ENCODE results near the gene PADI2.

The PADI2 gene

DNA sequence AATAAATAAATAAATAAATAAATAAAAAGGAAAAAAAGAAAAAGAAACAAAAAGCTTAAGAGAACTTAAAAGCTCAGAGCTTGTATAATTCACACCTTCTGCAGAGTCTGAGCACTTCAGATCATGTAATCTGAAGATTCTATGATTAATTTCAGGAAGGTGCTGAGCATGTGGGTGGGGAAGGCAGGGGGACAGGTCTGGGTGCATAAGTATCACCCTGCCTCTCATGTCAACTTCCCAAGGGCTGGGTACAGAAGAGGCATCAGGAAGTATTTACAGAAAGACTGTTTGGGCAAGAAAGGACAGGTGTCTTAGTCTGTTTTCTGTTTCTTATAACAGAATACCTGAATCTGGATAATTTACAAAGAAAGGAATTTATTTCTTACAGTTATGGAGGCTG lies 20.4 kb upstream of the PADI2 start:
- DNase-seq = no peak

DNA sequence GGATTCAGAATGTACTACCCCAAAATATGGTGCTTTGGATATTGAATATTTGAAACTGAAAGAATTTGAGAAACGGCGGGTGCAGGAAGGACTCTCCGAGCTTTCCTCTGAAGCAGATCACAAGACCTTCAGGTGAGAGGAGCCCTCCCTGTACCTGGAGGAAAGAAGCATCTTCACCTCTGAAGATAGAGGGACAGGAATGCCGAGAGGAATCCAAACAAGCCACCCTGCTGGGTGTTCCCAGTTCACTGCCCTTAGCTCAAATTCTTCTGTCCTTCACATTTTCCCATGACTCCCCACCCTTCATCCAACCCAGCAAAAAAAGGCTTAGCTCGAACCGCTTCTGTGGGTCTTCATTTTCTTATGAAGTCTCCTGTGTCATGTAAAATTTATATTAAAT lies 18.2 kb upstream of the PADI2 start:
- DNase-seq = no peak

DNA sequence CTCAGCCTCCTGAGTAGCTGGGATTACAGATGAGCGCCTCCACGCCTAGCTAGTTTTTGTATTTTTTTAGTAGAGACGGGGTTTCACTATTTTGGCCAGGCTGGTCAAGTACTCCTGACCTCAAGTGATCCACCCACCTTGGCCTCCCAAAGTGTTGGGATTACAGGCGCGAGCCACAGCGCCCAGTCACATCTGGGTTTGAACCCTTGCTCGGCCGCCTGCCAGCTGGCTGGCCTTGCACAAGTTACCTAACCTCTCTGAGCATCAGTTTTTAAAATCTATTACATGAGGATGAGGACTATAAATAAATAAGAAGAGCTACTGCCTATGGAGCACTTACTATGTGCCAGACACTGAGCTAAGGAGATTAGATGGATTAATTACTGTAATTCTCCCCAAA lies 17.7 kb upstream of the PADI2 start:
- DNase-seq = no peak

DNA sequence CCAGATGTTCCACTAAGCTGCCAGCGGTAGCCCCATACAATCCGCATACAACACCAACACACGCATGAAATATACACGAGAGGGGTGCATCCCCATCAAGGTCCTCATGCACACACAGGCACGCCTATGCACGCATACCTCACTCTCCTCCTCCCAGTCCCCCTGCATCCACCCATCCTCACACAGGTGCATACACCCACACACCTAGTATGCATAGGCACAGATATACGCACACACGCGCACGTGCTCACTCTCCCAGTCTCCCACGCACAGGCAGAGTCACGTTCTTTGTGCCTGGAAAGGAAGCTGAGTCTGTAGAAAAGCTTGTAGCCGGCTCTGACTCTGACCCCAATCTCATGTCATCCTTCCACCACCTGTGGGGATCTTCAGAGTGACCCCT lies 16.9 kb upstream of the PADI2 start:
- no peak for DNase-seq

DNA sequence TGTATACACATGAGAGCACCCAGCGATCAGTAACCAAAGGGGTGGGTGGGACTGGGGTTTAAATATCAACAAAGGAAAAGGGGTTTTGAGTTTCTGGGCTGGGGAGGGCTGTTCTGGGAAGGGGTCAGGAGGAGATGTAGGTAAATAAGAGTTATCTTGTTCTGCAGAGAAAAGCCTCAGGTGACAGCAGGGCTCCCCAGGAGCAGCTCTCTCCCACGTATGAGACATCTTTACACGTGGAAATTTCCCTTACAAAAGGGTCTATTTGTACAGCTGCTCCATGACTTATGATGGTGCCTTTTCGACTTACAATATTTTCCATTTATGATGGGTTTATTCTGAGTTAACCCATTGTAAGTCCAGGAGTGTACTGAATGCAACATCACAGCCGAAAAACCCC lies 16.3 kb upstream of the PADI2 start:
- no peak for DNase-seq

DNA sequence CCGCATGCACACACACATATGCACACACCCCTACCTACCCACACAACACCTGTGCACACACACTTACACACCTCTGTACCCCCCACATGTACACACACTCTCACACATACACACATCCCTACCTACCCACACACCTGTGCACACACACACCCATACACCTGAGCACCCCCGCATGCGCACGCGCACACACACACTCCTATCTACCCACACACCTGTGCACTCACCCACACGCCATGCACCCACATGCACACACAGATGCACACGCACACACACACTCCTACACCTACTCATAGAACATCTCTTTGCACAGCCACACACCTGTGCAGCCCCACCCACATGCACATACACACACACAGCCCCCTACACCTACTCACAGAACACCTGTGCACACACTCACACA lies 15.5 kb upstream of the PADI2 start:
- DNase-seq = no peak

DNA sequence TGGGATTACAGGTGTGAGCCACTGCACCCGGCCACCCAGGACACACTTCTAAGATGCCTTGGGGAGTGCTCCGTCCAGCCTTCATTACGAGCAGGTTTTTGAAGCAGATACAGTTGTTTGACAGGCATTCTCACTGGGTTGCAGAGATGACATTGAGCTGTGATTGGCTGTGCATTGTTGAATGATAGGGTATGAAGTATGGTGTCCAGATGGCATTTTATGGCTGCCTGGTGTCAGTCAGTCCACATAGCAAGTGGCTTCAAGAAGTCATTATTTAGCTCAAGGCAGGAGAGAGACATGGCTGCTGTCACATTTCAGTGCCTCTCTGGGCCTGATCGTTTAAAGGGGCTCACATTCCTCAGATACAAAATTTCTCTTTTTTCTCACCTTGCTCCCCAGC lies 14.8 kb upstream of the PADI2 start:
- DNase-seq = no peak

DNA sequence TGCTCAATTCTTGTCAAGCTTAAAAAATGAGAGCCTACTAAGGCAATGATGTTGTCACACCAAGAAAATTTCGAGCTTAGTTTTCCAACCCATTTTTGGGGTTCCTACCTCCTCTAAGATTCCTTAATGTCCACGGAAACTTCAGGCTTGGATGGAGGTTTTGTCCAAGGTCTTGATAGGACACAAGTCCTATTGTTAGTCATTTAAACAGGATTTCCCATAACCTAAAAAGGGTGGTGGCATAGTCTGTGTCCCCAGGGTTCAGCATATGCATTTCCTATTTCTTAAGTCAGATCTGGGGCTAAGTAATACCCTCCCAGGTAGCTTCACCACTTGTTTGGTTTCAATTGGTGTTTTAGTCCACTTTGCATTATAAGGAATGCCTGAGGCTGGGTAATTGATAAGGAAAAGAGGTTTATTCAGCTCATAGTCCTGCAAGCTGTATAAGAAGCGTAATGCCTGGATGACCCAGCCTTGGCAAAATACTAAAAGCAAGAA lies 10.9 kb upstream of the PADI2 start:
- no peak for DNase-seq

DNA sequence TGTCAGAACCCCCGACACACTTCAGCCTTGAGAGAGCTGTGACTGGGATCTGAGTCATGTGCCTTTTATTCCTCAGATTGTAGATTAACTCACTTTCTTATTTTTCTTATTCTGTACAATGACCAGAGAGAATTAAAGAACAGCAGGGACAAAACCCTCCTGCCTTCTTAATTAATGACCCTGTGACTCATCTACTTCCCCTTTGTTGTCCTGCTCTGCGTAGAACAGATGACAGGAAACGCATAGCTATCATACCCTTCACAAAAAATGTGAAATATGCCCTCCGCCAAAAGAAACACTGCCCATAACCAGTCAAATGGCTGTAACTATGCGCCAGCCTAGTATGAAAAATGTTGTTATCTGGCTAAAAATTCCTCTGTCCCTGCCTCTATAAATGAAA lies 9.1 kb upstream of the PADI2 start:
- DNase-seq = peak; percentile 29

DNA sequence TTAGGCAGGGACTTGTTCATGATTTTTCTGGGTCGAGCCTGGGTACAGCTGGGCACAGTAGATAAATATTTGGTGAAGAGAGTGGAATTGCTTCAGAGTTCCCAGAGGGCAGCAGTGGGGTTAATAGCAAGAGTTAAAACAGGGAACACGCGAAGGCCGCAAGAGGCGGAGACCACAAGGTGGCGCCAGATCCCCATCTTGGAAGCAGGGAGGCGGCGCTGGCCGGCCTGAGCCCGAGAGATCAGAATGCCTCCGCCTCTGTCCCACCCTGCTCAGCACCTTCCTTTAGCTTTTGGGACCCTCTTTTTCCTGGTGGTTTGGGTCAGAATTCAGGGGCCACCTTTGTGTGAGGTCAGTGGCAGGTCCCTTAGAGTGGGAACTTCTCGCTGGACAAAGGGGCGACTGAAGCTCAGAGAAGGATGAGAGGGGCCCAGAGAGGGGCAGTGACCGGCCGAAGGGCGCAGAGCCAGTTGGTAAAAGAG lies 6.5 kb upstream of the PADI2 start:
- DNase-seq = peak; percentile 76

DNA sequence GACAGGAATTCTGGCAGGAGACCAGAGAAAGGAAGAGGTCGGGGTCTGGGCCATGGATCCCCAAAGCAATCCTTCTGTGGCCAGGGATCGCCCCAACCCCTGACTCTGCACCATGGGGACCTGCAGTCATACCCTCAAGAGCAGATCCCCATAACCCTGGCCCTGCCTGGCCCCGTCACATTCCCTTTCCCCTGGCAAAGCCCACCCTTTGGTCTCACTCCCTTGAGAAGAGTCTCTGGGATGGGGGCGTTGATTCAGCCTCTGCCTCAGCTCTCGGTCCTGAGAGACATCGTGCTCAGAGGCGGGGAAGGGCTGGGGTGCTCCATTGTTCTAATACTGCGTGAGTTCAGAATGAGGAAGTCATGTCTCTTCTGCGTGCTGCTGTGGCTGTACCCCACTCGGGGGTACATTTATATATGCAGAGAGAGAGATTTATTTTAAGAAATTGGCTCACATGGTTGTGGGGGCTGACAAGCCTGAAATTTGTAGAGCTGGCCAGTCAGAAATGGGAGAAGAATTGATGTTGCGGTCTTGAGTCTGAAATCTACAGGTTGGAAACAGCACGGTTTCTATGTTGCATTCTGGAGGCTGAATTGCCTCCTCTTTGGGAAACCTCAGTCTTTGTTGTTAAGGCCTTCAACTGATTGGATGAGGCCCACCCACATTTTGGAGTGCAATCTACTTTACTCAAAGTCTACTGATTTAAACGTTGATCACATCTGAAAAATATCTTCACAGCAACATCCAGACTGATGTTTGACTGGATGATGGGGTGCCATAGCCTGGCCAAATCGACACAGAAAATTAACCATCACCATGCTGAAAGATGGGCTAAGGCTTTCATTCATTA lies 4.2 kb upstream of the PADI2 start:
- no peak for DNase-seq

DNA sequence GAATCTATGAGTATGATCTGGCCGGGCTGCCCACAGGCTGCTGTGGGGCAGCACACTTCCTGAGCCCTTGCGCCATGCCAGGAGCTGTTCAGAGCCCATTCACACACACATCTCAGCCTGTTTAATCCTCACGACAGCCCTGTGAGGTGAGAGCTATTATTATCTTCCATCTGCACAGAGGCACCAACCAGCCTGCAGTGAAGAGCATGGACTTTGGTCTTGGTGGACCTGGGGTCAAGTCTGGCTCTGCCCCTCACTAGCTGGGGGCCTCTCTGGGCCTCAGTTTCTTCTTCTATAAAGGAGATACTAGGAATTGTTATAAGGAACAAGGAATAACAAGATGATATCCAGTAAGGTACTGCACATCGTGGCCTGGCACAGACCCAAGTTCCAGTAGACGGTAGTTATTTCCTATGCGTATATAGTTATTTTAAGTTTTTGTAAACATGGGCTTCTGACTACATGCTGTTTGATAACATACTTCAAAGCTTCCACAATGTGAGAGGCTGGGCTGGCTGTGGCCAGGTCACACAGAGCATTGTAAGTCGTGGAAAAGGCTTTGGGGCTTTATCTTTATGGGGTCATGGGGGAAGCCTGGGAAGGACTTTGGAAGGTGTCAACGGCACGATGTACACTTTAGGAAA lies 3.4 kb upstream of the PADI2 start:
- no peak for DNase-seq

DNA sequence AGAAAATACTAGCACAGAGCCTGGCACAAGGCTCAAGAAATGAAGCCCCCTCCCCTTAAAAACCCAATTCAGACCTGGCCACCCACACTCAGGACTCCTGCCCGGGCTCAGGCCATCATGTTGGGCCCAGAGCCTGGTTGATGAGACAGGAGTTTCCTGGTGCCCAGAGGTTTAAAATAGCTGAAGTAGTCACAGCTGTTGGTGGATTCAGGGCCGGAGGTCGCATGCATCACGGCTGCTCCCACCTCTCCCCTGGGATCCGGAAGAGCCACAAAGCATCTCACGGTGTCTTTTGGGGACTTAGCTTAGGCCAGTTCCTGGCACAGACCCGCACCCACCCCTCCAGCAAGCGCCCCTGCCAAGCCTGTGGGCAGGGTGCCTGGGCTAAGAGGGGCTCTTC lies 2.6 kb upstream of the PADI2 start:
- DNase-seq = no peak

DNA sequence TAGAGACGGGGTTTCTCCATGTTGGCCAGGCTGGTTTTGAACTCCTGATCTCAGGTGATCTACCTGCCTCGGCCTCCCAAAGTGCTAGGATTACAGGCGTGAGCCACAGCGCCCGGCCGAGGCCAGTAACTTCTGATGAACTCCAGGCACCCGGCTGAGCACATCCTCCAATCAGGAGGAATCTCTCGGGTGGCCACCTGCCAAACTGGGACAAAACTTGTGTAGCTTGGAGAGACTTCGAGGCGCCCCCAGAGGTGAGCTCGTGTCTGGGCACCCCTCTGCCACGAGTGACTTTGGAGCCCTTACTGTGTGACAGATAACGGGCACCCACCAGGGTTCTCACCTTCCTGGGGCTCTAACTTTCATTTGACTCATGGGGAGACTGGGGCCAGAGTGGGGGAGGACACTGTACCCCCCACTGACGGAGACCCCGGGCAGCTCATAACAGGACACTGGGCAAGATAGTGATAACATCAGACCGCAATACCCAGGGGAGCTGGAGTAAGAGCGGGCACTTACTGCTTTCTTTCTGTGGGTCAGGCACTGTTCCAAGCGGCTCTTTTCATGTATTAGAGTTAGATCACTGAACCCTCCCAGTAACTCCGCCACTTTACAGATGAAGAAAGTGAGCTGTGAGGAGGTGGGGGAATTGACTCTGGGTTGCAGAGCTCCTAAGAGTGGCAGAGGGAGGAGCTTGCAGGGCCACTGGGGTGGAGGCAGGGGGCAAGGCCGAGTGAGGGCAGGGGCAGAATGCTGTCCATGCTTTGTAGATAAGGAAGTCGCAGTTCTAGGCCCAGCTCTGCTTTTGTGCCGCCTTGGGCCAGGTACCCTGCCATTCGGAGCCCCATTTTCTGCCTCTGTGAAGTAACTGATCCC lies 1.9 kb upstream of the PADI2 start:
- no peak for DNase-seq

DNA sequence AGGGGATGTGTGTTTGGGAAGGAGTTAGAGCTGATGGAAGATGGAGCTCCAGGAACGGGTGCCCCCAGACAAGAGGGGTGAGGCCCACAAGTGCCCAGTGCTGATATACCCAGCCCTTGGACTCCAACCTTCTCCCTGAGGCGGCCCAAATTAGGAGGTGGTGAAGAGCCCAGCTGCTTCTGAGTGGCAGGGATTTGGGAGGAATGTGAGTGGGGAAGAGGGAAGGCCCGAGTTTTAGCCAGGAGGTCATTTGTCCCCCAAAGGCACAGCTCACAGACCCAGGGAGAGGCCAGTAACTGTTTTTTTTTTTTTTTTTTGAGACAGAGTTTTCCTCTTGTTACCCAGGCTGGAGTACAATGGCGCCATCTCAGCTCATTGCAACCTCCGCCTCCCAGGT lies 1.2 kb upstream of the PADI2 start:
- DNase-seq = no peak

DNA sequence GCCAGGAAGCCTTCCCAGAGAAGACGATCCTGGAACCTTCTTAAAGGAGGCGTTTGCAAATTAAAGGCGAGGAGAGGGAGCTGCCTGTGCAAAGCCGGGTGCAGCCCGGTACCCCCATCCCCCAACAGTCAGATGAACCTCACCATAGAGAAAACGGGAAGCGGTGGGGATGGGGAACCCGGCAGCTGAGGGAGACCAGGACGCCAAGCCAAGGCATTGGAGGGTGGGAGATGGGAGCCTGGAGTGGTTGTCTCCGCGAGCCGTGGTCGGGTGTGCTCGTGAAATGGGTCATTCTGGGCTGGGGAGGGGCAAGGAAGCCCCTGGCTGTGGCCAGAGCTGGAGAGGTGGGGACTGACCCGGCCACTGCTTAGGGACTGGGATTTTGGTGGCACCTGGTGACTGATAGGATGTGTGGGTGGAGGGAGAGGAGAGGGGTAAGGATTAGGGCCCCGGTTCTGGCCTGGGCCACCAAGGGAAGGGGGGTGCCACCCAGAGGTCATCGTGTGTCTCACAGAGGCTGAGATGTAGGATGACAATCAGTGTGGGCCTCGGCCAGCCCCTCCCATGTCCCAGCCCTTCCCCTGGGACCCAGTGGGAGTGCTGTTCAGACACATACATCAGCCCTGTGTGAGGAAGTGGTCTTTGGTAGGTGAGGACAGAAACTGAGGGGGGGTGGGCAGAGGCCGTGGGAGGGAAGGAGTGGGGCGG lies 676 bp upstream of the PADI2 start:
- DNase-seq = peak; percentile 25

DNA sequence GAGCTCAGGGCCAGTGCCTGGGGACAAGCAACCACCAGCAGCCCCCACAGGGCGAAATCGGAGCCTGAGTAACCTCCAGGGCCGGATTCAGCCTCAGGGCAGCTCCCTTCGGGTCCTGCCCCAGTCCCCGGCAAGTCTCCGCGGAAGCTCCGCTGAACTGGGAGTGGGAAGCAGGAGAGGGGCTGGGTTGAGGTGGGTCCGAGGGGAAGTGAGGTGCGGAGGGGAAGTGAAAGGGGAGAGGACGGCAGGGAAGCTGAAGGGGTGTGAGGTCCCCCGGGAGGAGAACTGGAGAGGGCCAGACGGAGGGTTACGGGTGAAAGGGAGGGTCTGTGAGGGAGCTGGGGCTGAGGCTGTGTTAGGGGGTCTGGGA lies 560 bp downstream of the PADI2 start:
- no peak for DNase-seq

DNA sequence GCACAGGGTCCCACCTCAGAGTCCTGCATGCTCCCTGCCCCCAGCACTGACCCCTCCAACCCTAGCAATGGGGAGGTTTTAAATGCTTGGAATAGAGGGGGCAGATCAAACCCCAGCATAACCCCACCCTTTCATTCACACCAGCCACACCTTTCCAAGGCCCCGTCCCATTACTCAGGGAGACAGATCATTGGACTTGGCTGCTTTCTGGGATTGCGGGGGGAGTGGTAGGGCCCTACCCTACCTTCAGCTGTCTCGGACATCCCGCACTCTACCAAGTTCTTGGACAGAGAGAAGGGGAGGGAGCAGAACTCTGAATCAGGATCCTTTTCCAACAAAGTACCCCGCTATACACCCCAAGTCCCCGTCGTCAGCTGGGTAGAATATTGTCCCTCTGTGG lies 983 bp downstream of the PADI2 start:
- DNase-seq = no peak

DNA sequence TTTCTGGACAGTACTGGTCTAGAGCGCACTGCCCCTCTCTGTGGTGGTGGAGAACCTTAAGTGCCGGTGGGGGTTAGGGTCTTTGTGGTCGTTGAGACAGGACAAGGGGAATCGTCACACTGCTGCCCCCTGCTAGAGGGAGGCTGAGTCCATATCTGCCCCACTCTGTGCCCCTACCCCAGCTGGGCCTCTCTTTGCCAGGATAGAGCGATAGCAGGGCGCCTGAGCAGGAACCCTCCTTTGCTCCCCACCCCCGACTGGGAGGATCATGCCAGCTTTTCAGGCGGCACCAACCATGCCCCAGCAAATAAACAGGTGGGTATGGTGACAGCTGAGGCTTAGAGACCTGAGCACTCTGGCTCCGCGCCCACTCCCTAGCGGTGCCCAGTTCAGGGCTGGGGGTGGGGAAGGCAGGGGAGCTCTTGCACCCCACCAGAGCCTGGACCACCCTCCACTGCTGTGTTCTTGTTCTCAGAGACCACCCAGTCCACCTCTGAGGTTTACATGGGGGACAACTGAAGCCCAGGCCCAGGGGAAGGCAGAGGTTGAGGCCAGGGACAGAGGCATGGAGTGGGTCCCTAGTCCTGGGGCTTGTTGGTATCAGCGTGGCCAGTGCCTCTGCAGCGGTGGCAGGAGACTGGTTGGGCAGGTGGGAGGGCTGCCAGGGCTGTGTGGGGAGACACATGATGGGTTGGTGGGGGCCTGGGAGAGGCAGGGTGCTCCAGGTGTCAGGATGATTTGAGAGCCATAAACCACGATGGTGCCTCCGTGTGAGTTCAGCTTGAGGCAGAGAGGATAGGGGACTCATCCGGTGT lies 1.6 kb downstream of the PADI2 start:
- no peak for DNase-seq

DNA sequence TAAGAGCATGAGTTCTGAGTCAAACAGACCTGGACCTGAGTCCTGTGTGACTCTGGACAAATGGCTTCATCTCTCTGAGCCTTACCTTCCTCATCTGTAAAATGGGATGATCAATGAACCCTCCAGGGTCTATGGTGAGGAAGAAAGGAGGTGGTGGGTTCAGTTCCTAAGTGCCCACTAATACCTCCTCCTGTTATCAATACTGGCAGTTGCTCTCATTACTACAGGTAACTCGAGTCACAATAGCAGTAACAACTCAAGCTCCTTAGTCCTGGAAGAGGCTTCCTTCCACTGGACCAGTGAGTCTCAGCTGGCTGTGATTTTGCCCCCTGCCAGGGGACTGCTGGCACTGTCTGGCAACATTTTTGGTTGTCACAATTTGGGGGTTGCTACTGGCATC lies 2.6 kb downstream of the PADI2 start:
- no peak for DNase-seq

DNA sequence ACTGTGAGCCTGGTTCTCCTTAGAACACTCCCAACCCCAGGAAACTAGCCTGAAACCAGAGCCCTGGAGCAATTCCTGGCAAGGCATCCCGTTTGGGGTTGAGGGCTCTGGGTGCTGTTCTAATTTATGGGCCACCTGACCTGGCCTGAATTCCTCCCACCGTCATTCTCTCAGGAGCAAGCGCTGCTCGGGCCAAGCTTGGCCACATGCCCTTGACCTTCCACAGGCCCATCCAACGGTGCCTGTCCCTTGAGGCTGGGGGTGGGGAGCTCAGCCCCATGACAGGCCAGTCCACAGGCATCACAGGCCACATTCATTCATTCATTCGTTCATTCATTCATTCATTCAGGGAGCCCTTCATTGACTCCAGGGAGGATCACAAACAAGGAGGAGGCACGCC lies 5.3 kb downstream of the PADI2 start:
- DNase-seq = no peak

All from CD4-positive, alpha-beta T cell treated with Interleukin-15 for 1 hour (primary cell).